HCT116 (cell line): Measurements from ENCODE around the gene EDA2R. TPM values are rescaled to one million over a fixed set of nuclear protein-coding genes. Genes with fewer than 3 reads are reported as not detected.

Experiments
- ATAC-seq: fragments of 200-7000 bp; cut with Tn5 transposase; 2 replicates; pipeline ENCODE4 v1.9.1; 2020; ENCODE audit warnings: mild to moderate bottlenecking, moderate library complexity
- BruUV-seq: library from RNA; stranded (reverse); fragments of 400-500 nt; replicated peaks from 2 replicates; lab custom pipeline; 2021; lab: Mats Ljungman, UMichigan
- CTCF ChIA-PET: fragments of 300-600 bp; sonication (Branson Sonifier 250); formaldehyde crosslinking; loops from one replicate; lab custom pipeline; 2021; ENCODE audit warnings: antibody characterized with exemption; lab: Charles Lee
- POLR2A ChIA-PET: fragments of 300-600, 350-600 bp; sonication (Branson Sonifier 250); formaldehyde crosslinking; loops from one replicate; lab custom pipeline; 2021; ENCODE audit warnings: antibody characterized with exemption; lab: Charles Lee
- RAD21 ChIA-PET, 2 experiments: fragments of 300-600 bp; sonication (Branson Sonifier 250); formaldehyde crosslinking; loops; one replicate each; lab custom pipeline; 2023; ENCODE audit warnings: low total read pairs in 2 of 2; ENCODE audit not compliant: uncharacterized antibody in 2 of 2, unreplicated experiment in 2 of 2, low non-redundant PET in 1 of 2; lab: Charles Lee
- DNase-seq: peaks from one replicate; pipeline ENCODE4 v3.0.0-alpha.2; 2010; ENCODE audit warnings: low read depth, low spot score
- H2AFZ ChIP-seq: fragments of 200-600 bp; shearing (Covaris generic), sonication (generic); 2 replicates; pipeline ENCODE4 v1.6.1; 2017; ENCODE audit warnings: low read depth, mixed run types, mixed read lengths, antibody characterized with exemption, low read length; ENCODE audit not compliant: poor library complexity, severe bottlenecking
- H3K27ac ChIP-seq: 2 replicates; pipeline ENCODE4 v1.5.1; 2012; ENCODE audit warnings: low read depth, low read length
- H3K27me3 ChIP-seq: fragments of 200-600 bp; sonication (generic); 2 replicates; pipeline ENCODE4 v1.6.1; 2016; ENCODE audit warnings: mixed run types, low read length, mixed read lengths; ENCODE audit not compliant: insufficient read depth
- H3K36me3 ChIP-seq, 2 experiments: fragments of 200-500 bp in 1 of 2; fragments of 200-600 bp in 1 of 2; sonication (Bioruptor generic) in 1 of 2; sonication (generic) in 1 of 2; 2 replicates each; pipeline versions ENCODE4 v1.5.1 to v1.6.1; 2014 to 2016; ENCODE audit warnings: low read length in 2 of 2, inconsistent platforms in 1 of 2, mixed read lengths in 1 of 2, mixed run types in 1 of 2; ENCODE audit not compliant: insufficient read depth in 2 of 2, control insufficient read depth in 1 of 2
- H3K4me1 ChIP-seq, 2 experiments: fragments of 200-600 bp in 1 of 2; sonication (generic) in 1 of 2; 2 replicates each; pipeline versions ENCODE4 v1.5.1 to v1.6.1; 2012 to 2017; ENCODE audit warnings: low read length in 2 of 2, inconsistent platforms in 1 of 2, mild to moderate bottlenecking in 1 of 2, mixed read lengths in 1 of 2, mixed run types in 1 of 2, moderate library complexity in 1 of 2; ENCODE audit not compliant: insufficient read depth in 2 of 2, control insufficient read depth in 1 of 2
- H3K4me2 ChIP-seq: fragments of 200-600 bp; sonication (generic); 2 replicates; pipeline ENCODE4 v1.6.1; 2017; ENCODE audit warnings: mixed run types, low read length, mixed read lengths
- H3K4me3 ChIP-seq, 2 experiments: fragments of 200-600 bp in 1 of 2; sonication (generic) in 1 of 2; replicated peaks in 1 of 2; 2 replicates each; pipeline ENCODE4 v1.5.1; 2011 to 2016; ENCODE audit warnings: low read length in 2 of 2, control low read depth in 1 of 2, low read depth in 1 of 2, mild to moderate bottlenecking in 1 of 2, mixed read lengths in 1 of 2, mixed run types in 1 of 2
- H3K79me2 ChIP-seq: fragments of 200-600 bp; sonication (generic); 2 replicates; pipeline ENCODE4 v1.6.1; 2017; ENCODE audit warnings: mild to moderate bottlenecking, mixed run types, low read length, moderate library complexity, mixed read lengths; ENCODE audit not compliant: insufficient read depth
- H3K9ac ChIP-seq: fragments of 200-600 bp; sonication (generic); 2 replicates; pipeline ENCODE4 v1.6.1; 2016; ENCODE audit warnings: low read length, mixed read lengths
- H3K9me2 ChIP-seq: fragments of 200-600 bp; sonication (generic), shearing (Covaris generic); 2 replicates; pipeline ENCODE4 v1.6.1; 2017; ENCODE audit warnings: mixed run types, mild to moderate bottlenecking, moderate library complexity; ENCODE audit not compliant: insufficient read depth
- H3K9me3 ChIP-seq, 2 experiments: fragments of 200-500 bp in 1 of 2; fragments of 200-600 bp in 1 of 2; sonication (Bioruptor generic) in 1 of 2; sonication (generic) in 1 of 2; 2 replicates each; pipeline ENCODE4 v1.6.1; 2014 to 2017; ENCODE audit warnings: low read length in 2 of 2, mixed read lengths in 2 of 2, inconsistent platforms in 1 of 2, low read depth in 1 of 2, mild to moderate bottlenecking in 1 of 2, mixed run types in 1 of 2, moderate library complexity in 1 of 2; ENCODE audit not compliant: control insufficient read depth in 1 of 2, insufficient read depth in 1 of 2
- H4K20me1 ChIP-seq: fragments of 200-600 bp; sonication (generic), shearing (Covaris generic); 2 replicates; pipeline ENCODE4 v1.6.1; 2017; ENCODE audit warnings: mixed run types, mild to moderate bottlenecking, moderate library complexity; ENCODE audit not compliant: insufficient read depth
- CBX3 ChIP-seq: IDR thresholded peaks from 2 replicates; pipeline ENCODE4 v1.6.1; 2012; ENCODE audit warnings: low read depth
- JUND ChIP-seq: IDR thresholded peaks from 2 replicates; pipeline ENCODE4 v1.6.1; 2012
- POLR2A ChIP-seq: IDR thresholded peaks from 2 replicates; pipeline ENCODE4 v1.7.0; 2011; ENCODE audit warnings: borderline replicate concordance; ENCODE audit not compliant: insufficient read depth, insufficient read length; ENCODE audit errors: extremely low read depth
- REST ChIP-seq: IDR thresholded peaks from 2 replicates; pipeline ENCODE4 v1.6.1; 2012; ENCODE audit warnings: low read depth
- SP1 ChIP-seq: IDR thresholded peaks from 2 replicates; pipeline ENCODE4 v1.6.1; 2012; ENCODE audit warnings: low read depth
- SRF ChIP-seq: IDR thresholded peaks from 2 replicates; pipeline ENCODE4 v1.6.1; 2012; ENCODE audit warnings: low read depth
- TCF7L2 ChIP-seq: IDR thresholded peaks from 2 replicates; pipeline ENCODE4 v1.7.0; 2011; ENCODE audit warnings: borderline replicate concordance, inconsistent platforms; ENCODE audit not compliant: insufficient read depth, insufficient read length; ENCODE audit errors: extremely low read depth
- ZBTB33 ChIP-seq: IDR thresholded peaks from 2 replicates; pipeline ENCODE4 v1.6.1; 2011; ENCODE audit warnings: mild to moderate bottlenecking, low read length, moderate library complexity; ENCODE audit not compliant: insufficient replicate concordance; ENCODE audit errors: extremely low read depth
- ZFX ChIP-seq: fragments of 450-650 bp; IDR thresholded peaks from 2 replicates; pipeline ENCODE4 v1.6.1; 2017
- intact Hi-C: fragments of 100-400 bp; cut with micrococcal nuclease; formaldehyde crosslinking; loops from 2 replicates; pipeline ENCODE4 v1.10.0; 2022
- total RNA-seq: library from RNA; stranded (reverse); gene quantifications from one replicate; pipeline ENCODE4 v1.2.1, GENCODE V29; 2021; ENCODE audit not compliant: unreplicated experiment
- TF ChIP-seq, protein P1 (sequence below): IDR thresholded peaks from 2 replicates; pipeline ENCODE4 v1.6.1; 2012
- TF ChIP-seq, protein P2 (sequence below): IDR thresholded peaks from 2 replicates; pipeline ENCODE4 v1.6.1; 2012
- TF ChIP-seq, protein P3 (sequence below), 3 experiments: fragments of 200-600 bp in 1 of 3; sonication (generic) in 1 of 3; IDR thresholded peaks in 2 of 3; conservative IDR thresholded peaks in 1 of 3; 2 replicates each; pipeline ENCODE4 v1.5.1; 2012 to 2017; ENCODE audit warnings: low read depth in 2 of 3, low read length in 2 of 3, antibody characterized with exemption in 1 of 3, borderline replicate concordance in 1 of 3, control low read depth in 1 of 3, mild to moderate bottlenecking in 1 of 3, mixed read lengths in 1 of 3, mixed run types in 1 of 3, moderate library complexity in 1 of 3; ENCODE audit not compliant: insufficient read depth in 1 of 3

The EDA2R gene
- total RNA-seq, 1 experiment from 2014 or later: not detected

DNA sequence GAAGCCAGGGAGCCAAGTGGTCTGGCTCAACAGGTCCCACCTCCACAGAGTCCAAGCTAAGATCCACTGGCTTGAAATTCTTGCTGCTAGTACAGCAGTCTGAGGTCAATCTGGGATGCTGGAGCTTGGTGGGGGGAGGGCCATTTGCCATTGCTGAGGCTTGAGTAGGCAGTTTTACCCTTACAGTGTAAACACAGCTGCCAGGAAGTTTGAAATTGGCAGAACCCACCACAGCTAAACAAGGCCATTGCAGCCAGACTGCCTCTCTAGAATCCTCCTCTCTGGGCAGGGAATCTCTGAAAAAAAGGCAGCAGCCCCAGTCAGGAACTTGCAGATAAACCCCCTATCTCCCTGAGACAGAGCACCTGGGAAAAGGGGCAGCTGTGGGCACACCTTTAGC is 84.9 kb downstream of the EDA2R start:
- DNase-seq: no peak
- Histone ChIP-seq H3K9me2 (no peaks in the 10 kb centered on the region), H3K4me1 (no peaks in the 10 kb centered on the region), H3K9ac (no peak overlapping the region), H4K20me1 (no peaks in the 10 kb centered on the region), H3K4me3 (no peak overlapping the region), H3K27me3 (no peaks in the 10 kb centered on the region), H3K36me3 (no peaks in the 10 kb centered on the region), H3K4me2 (no peak overlapping the region), H3K79me2 (no peaks in the 10 kb centered on the region), H2AFZ (no peak overlapping the region), H3K27ac (no peak overlapping the region), H3K9me3 (no peaks in the 10 kb centered on the region)
- CTCF ChIA-PET: no interaction called here
- TF ChIP-seq ZBTB33: no peak
- TF ChIP-seq JUND: no peak
- TF ChIP-seq, protein P1, sequence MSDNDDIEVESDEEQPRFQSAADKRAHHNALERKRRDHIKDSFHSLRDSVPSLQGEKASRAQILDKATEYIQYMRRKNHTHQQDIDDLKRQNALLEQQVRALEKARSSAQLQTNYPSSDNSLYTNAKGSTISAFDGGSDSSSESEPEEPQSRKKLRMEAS: no peak
- ATAC-seq: no peak
- RAD21 ChIA-PET: interaction anchor here in 1 of 2 experiments (0.6 kb wide), 1 partner anchor 1082 kb away, joined by 4 read pairs; no protein-coding TSS in a partner anchor
- intact Hi-C loops: no loop called here
- no TSS peak for BruUV-seq
- POLR2A ChIA-PET: no interaction called here

DNA sequence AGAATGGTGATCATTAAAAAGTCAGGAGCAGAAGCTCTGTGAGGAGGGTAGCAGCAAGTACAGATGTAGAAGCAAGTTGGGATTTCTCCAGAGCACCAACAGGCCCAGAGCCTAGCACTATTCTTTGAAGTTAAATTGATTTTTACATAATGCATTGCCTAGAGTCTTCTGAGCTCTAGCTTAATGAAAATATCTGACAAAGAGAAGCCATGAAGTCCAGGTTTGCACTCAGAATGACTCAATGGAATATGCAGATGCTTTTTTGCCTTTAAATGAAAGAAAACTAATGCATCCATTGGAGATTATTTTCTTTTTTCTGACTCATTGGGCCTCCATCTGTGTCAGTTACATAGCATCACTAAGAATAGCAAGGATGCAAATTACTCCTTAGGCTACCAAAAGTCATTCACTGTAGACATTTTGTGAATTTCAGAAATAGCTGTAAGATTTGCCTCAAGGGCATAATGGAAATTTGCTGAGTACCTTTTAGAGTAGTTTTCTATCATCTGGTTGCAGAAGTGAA is 91.0 kb downstream of the EDA2R start:
- no TSS peak for BruUV-seq
- POLR2A ChIA-PET: no interaction called here
- no peak overlapping the region for H2AFZ ChIP-seq
- no peak for TF ChIP-seq SRF
- TF ChIP-seq, protein P2, sequence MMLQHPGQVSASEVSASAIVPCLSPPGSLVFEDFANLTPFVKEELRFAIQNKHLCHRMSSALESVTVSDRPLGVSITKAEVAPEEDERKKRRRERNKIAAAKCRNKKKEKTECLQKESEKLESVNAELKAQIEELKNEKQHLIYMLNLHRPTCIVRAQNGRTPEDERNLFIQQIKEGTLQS: no peak
- no peak for TF ChIP-seq POLR2A
- no peak for TF ChIP-seq ZFX
- no peak for TF ChIP-seq TCF7L2
- no peak for TF ChIP-seq SP1
- TF ChIP-seq CBX3: no peak
- TF ChIP-seq REST: no peak
- TF ChIP-seq, protein P3, sequence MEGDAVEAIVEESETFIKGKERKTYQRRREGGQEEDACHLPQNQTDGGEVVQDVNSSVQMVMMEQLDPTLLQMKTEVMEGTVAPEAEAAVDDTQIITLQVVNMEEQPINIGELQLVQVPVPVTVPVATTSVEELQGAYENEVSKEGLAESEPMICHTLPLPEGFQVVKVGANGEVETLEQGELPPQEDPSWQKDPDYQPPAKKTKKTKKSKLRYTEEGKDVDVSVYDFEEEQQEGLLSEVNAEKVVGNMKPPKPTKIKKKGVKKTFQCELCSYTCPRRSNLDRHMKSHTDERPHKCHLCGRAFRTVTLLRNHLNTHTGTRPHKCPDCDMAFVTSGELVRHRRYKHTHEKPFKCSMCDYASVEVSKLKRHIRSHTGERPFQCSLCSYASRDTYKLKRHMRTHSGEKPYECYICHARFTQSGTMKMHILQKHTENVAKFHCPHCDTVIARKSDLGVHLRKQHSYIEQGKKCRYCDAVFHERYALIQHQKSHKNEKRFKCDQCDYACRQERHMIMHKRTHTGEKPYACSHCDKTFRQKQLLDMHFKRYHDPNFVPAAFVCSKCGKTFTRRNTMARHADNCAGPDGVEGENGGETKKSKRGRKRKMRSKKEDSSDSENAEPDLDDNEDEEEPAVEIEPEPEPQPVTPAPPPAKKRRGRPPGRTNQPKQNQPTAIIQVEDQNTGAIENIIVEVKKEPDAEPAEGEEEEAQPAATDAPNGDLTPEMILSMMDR (IDR thresholded peaks at IDR 0.05 in 2 of 3, conservative IDR thresholded peaks at IDR 0.05 in 1 of 3; ENCODE audit: borderline replicate concordance in 1 of 3, insufficient read depth in 1 of 3, low read depth in 2 of 3, low read length in 2 of 3): no peak

More for the DNA sequence above, 91.0 kb downstream of the EDA2R start:
- Histone ChIP-seq H3K9me3 (no peaks in the 10 kb centered on the region), H3K27ac (no peak overlapping the region), H3K79me2 (no peaks in the 10 kb centered on the region), H3K4me1 (no peaks in the 10 kb centered on the region), H3K4me3 (no peak overlapping the region), H3K9ac (no peak overlapping the region), H3K9me2 (no peaks in the 10 kb centered on the region), H3K36me3 (no peaks in the 10 kb centered on the region), H3K27me3 (no peaks in the 10 kb centered on the region), H3K4me2 (no peak overlapping the region), H4K20me1 (no peaks in the 10 kb centered on the region)
- intact Hi-C loops: no loop called here
- ATAC-seq (no peak), DNase-seq (no peak)
- ChIA-PET RAD21 (no interaction called here), CTCF (no interaction called here)
